T-cell (primary cell): ENCODE data around the gene LDLRAD4. TPM values are rescaled to one million over a fixed set of nuclear protein-coding genes. Genes with fewer than 3 reads are reported as not detected.

Experiments used
- ATAC-seq, 4 experiments: fragments of 200-7000 bp in 3 of 4; fragments of 150-1000 bp in 1 of 4; cut with Tn5 transposase; replicated peaks in 1 of 4; 1 replicate in 3 of 4; 2 replicates in 1 of 4; pipeline ENCODE4 v1.10.0; 2021; ENCODE audit warnings: moderate library complexity in 3 of 4, mild to moderate bottlenecking in 2 of 4, moderate number of reproducible peaks in 1 of 4
- CTCF ChIA-PET, 2 donors: fragments of 300-600 bp; sonication (Branson Sonifier 250); formaldehyde crosslinking; loops; one replicate each; lab custom pipeline; 2022; ENCODE audit warnings: antibody characterized with exemption in 2 of 2; lab: Charles Lee
- POLR2A ChIA-PET, 2 donors: fragments of 300-600 bp; sonication (Branson Sonifier 250); formaldehyde crosslinking; loops; one replicate each; lab custom pipeline; 2022; ENCODE audit warnings: antibody characterized with exemption in 2 of 2; lab: Charles Lee
- DNase-seq, 35 experiments: peaks; one replicate each; pipeline versions ENCODE4 v3.0.0 to v3.0.0-alpha.2; 2013 to 2023
- H3K27ac ChIP-seq: one replicate; pipeline ENCODE4 v1.5.1; 2013; ENCODE audit warnings: low read length
- H3K27me3 ChIP-seq, 2 experiments: replicated peaks in 1 of 2; 1 replicate in 1 of 2; 2 replicates in 1 of 2; pipeline versions ENCODE4 v1.6.1 to v1.7.0; 2013; ENCODE audit warnings: low read length in 1 of 2, mixed read lengths in 1 of 2; ENCODE audit not compliant: control insufficient read depth in 2 of 2, insufficient read depth in 2 of 2; ENCODE audit errors: extremely low read depth in 1 of 2
- H3K36me3 ChIP-seq, 2 donors: 1 replicate in 1 of 2; 2 replicates in 1 of 2; pipeline versions ENCODE4 v1.6.1 to v1.7.0; 2013; ENCODE audit warnings: low read length in 1 of 2; ENCODE audit not compliant: control insufficient read depth in 2 of 2, insufficient read depth in 1 of 2; ENCODE audit errors: extremely low read depth in 1 of 2
- H3K4me1 ChIP-seq, 2 experiments: 1 replicate in 1 of 2; 2 replicates in 1 of 2; pipeline versions ENCODE4 v1.6.1 to v1.7.0; 2013; ENCODE audit warnings: low read length in 2 of 2, mixed read lengths in 1 of 2; ENCODE audit not compliant: insufficient read depth in 2 of 2, control insufficient read depth in 1 of 2; ENCODE audit errors: extremely low read depth in 1 of 2
- H3K4me3 ChIP-seq, 2 donors: 1 replicate in 1 of 2; 2 replicates in 1 of 2; pipeline versions ENCODE4 v1.5.1 to v1.7.0; 2013; ENCODE audit warnings: mild to moderate bottlenecking in 2 of 2, low read length in 1 of 2, moderate library complexity in 1 of 2; ENCODE audit not compliant: control insufficient read depth in 1 of 2; ENCODE audit errors: extremely low read depth in 1 of 2
- H3K9me3 ChIP-seq: 2 replicates; pipeline ENCODE4 v1.7.0; 2013
- H3K27ac Mint-ChIP-seq, 2 donors: one replicate each; pipeline ENCODE4 v1.8.0; 2020 to 2021; ENCODE audit warnings: mild to moderate bottlenecking in 2 of 2, mixed read lengths in 2 of 2
- H3K27me3 Mint-ChIP-seq, 2 donors: one replicate each; pipeline ENCODE4 v1.8.0; 2021 to 2022; ENCODE audit warnings: mixed read lengths in 2 of 2
- H3K36me3 Mint-ChIP-seq: one replicate; pipeline ENCODE4 v1.8.0; 2021; ENCODE audit warnings: mixed read lengths
- H3K4me1 Mint-ChIP-seq, 3 donors: one replicate each; pipeline ENCODE4 v1.8.0; 2020 to 2022; ENCODE audit warnings: mixed read lengths in 3 of 3, mild to moderate bottlenecking in 1 of 3
- H3K4me3 Mint-ChIP-seq, 3 donors: one replicate each; pipeline ENCODE4 v1.8.0; 2020 to 2022; ENCODE audit warnings: mild to moderate bottlenecking in 3 of 3, mixed read lengths in 3 of 3, moderate library complexity in 3 of 3
- H3K9me3 Mint-ChIP-seq, 3 donors: one replicate each; pipeline ENCODE4 v1.8.0; 2020 to 2022; ENCODE audit warnings: mixed read lengths in 3 of 3
- WGBS: methylation state at CpG from one replicate; pipeline ENCODE4 v1.1.5; 2013; ENCODE audit warnings: missing lambda C conversion rate; ENCODE audit not compliant: insufficient coverage; 5-methylcytosine and 5-hydroxymethylcytosine counted together
- total RNA-seq, 35 experiments: library from RNA in 6 of 35; stranded (reverse) in 6 of 35; fragments of 120-200 nt in 1 of 35; gene quantifications; one replicate each; pipeline versions ENCODE4 v1.2.1 to v1.2.4 and lab custom pipeline; 2013 to 2026

The LDLRAD4 gene
- total RNA-seq, 5 donors from 2014 or later (not counting 1 experiment from before 2014, with no cell fraction given): 57.6 to 80.8 (median 72.4) TPM

GRCh38 chr18:13620206-13620672 lies 401.7 kb downstream of the LDLRAD4 start:
- DNase-seq (no peak), ATAC-seq (no peak)
- Mint-ChIP-seq H3K9me3 (no peaks in the 10 kb centered on the region), H3K27me3 (no peaks in the 10 kb centered on the region), H3K4me3 (no peak overlapping the region), H3K36me3 (peaks cover 25% of the 10 kb centered on the region), H3K4me1 (peaks cover 18 to 30% (median 21%) of the 10 kb centered on the region in 3 donors), H3K27ac (no peak overlapping the region)
- 97% methylated on average over 9 of the region's 10 CpGs for WGBS
- ChIA-PET POLR2A (no interaction called here), CTCF (no interaction called here)
- peaks cover 15 to 22% of the 10 kb centered on the region in 2 experiments for H3K4me1 ChIP-seq
- peaks cover 3 to 28% of the 10 kb centered on the region in 2 donors for H3K36me3 ChIP-seq
- no peak overlapping the region for H3K4me3 ChIP-seq
- H3K27ac ChIP-seq: no peak overlapping the region
- no peaks in the 10 kb centered on the region for H3K27me3 ChIP-seq
- no peaks in the 10 kb centered on the region for H3K9me3 ChIP-seq

GRCh38 chr18:13620818-13621445 lies 402.4 kb downstream of the LDLRAD4 start:
- peaks cover 11 to 25% (median 14%) of the 10 kb centered on the region in 3 donors for H3K4me1 Mint-ChIP-seq
- 97% methylated on average over 18 of the region's 29 CpGs for WGBS
- ATAC-seq (no peak), DNase-seq (no peak)
- H3K27ac Mint-ChIP-seq: no peak overlapping the region
- H3K9me3 ChIP-seq: no peaks in the 10 kb centered on the region
- POLR2A ChIA-PET: no interaction called here
- H3K27ac ChIP-seq: no peak overlapping the region
- H3K4me3 Mint-ChIP-seq: no peak overlapping the region
- H3K27me3 ChIP-seq: no peaks in the 10 kb centered on the region
- H3K27me3 Mint-ChIP-seq: no peaks in the 10 kb centered on the region
- peaks cover 27% of the 10 kb centered on the region for H3K36me3 Mint-ChIP-seq
- no peak overlapping the region for H3K4me3 ChIP-seq
- CTCF ChIA-PET: no interaction called here
- no peaks in the 10 kb centered on the region for H3K9me3 Mint-ChIP-seq
- H3K36me3 ChIP-seq: peaks cover 3 to 28% of the 10 kb centered on the region in 2 donors
- peaks cover 10 to 17% of the 10 kb centered on the region in 2 experiments for H3K4me1 ChIP-seq

- Mint-ChIP-seq H3K27ac (no peak overlapping the region), H3K36me3 (peaks cover 32% of the 10 kb centered on the region), H3K9me3 (no peaks in the 10 kb centered on the region), H3K4me3 (no peak overlapping the region), H3K4me1 (peaks cover 10 to 23% (median 11%) of the 10 kb centered on the region in 3 donors), H3K27me3 (no peaks in the 10 kb centered on the region)
- ChIA-PET POLR2A (no interaction called here), CTCF (interaction anchor here in 1 of 2 donors (0.5 kb wide), 1 partner anchor 1626 kb away, joined by 4 read pairs; no protein-coding TSS in a partner anchor)
- Histone ChIP-seq H3K4me3 (no peak overlapping the region), H3K4me1 (peaks cover 10 to 12% of the 10 kb centered on the region in 2 experiments), H3K36me3 (peaks cover 3 to 28% of the 10 kb centered on the region in 2 donors), H3K27me3 (no peaks in the 10 kb centered on the region), H3K27ac (no peak overlapping the region), H3K9me3 (no peaks in the 10 kb centered on the region)
- WGBS: 98% methylated on average over 16 of the region's 23 CpGs
- DNase-seq (no peak), ATAC-seq (no peak)
Observed at GRCh38 chr18:13621446-13621849, 402.9 kb downstream of the LDLRAD4 start.

GRCh38 chr18:13621886-13622619 lies 403.5 kb downstream of the LDLRAD4 start:
- no peaks in the 10 kb centered on the region for H3K27me3 ChIP-seq
- CTCF ChIA-PET: interaction anchor here in 1 of 2 donors (0.5 kb wide), 1 partner anchor 1626 kb away, joined by 4 read pairs; no protein-coding TSS in a partner anchor
- no peaks in the 10 kb centered on the region for H3K9me3 Mint-ChIP-seq
- H3K4me1 Mint-ChIP-seq: peaks cover 10 to 19% (median 11%) of the 10 kb centered on the region in 3 donors
- POLR2A ChIA-PET: no interaction called here
- no peak overlapping the region for H3K4me3 Mint-ChIP-seq
- H3K4me3 ChIP-seq: no peak overlapping the region
- H3K36me3 Mint-ChIP-seq: peaks cover 34% of the 10 kb centered on the region
- no peak for DNase-seq
- no peak overlapping the region for H3K27ac Mint-ChIP-seq
- WGBS: 95% methylated on average over 14 of the region's 19 CpGs
- H3K36me3 ChIP-seq: peaks cover 3 to 28% of the 10 kb centered on the region in 2 donors
- no peaks in the 10 kb centered on the region for H3K27me3 Mint-ChIP-seq
- ATAC-seq: no peak
- H3K9me3 ChIP-seq: no peaks in the 10 kb centered on the region
- H3K27ac ChIP-seq: no peak overlapping the region
- peaks cover 6 to 8% of the 10 kb centered on the region in 2 experiments for H3K4me1 ChIP-seq

GRCh38 chr18:13622751-13623150 lies 404.2 kb downstream of the LDLRAD4 start:
- no peaks in the 10 kb centered on the region for H3K9me3 ChIP-seq
- H3K27ac ChIP-seq: no peak overlapping the region
- no peak for ATAC-seq
- no peaks in the 10 kb centered on the region for H3K27me3 ChIP-seq
- Mint-ChIP-seq H3K4me1 (peaks cover 8 to 13% (median 8%) of the 10 kb centered on the region in 3 donors), H3K27me3 (no peaks in the 10 kb centered on the region), H3K4me3 (no peak overlapping the region), H3K36me3 (peaks cover 34% of the 10 kb centered on the region), H3K27ac (no peak overlapping the region), H3K9me3 (no peaks in the 10 kb centered on the region)
- H3K4me1 ChIP-seq: peaks cover 5 to 9% of the 10 kb centered on the region in 2 experiments
- ChIA-PET CTCF (interaction anchor here in 1 of 2 donors (0.6 kb wide), 1 partner anchor 495 kb away, joined by 3 read pairs; no protein-coding TSS in a partner anchor), POLR2A (no interaction called here)
- WGBS: 92% methylated on average over 8 of the region's 8 CpGs
- H3K36me3 ChIP-seq: peaks cover 3 to 28% of the 10 kb centered on the region in 2 donors
- DNase-seq: no peak
- no peak overlapping the region for H3K4me3 ChIP-seq

GRCh38 chr18:13623348-13623747 lies 404.8 kb downstream of the LDLRAD4 start:
- Histone ChIP-seq H3K9me3 (no peaks in the 10 kb centered on the region), H3K4me1 (peaks cover 3 to 13% of the 10 kb centered on the region in 2 experiments), H3K27ac (no peak overlapping the region), H3K4me3 (no peak overlapping the region), H3K36me3 (peaks cover 3 to 28% of the 10 kb centered on the region in 2 donors), H3K27me3 (no peaks in the 10 kb centered on the region)
- H3K36me3 Mint-ChIP-seq: peaks cover 34% of the 10 kb centered on the region
- CTCF ChIA-PET: interaction anchor here in 1 of 2 donors (0.6 kb wide), 1 partner anchor 496 kb away, joined by 3 read pairs; no protein-coding TSS in a partner anchor
- H3K27me3 Mint-ChIP-seq: no peaks in the 10 kb centered on the region
- WGBS: 89% methylated on average over 5 of the region's 10 CpGs
- DNase-seq (no peak), ATAC-seq (no peak)
- no peak overlapping the region for H3K27ac Mint-ChIP-seq
- peaks cover 8 to 10% (median 9%) of the 10 kb centered on the region in 3 donors for H3K4me1 Mint-ChIP-seq
- POLR2A ChIA-PET: no interaction called here
- no peaks in the 10 kb centered on the region for H3K9me3 Mint-ChIP-seq
- no peak overlapping the region for H3K4me3 Mint-ChIP-seq
